ENCODE results near the gene PGF.

The PGF gene

GRCh38 chr14:74902941-74903705 is 52.3 kb downstream of the PGF start:
- no peak overlapping the region for H2AFZ ChIP-seq (ENCODE audit: low read length)
- peak overlapping the region; percentile 27 for H3K9ac ChIP-seq (ENCODE audit: low read depth, low read length, poor library complexity)
- H3K36me3 ChIP-seq (replicated peaks in 1 of 2; ENCODE audit: control insufficient read depth in 2 of 2, insufficient read depth in 2 of 2, low read length in 2 of 2): peaks cover 48 to 85% of the 10 kb centered on the region in 2 donors
- H2BK5ac ChIP-seq (ENCODE audit: low read length): no peak overlapping the region
- H3K4me2 ChIP-seq (ENCODE audit: insufficient read depth, low read length, poor library complexity, severe bottlenecking): no peak overlapping the region
- no peak overlapping the region for H3K18ac ChIP-seq (ENCODE audit: low read length)
- H3K9me3 ChIP-seq (replicated peaks in 1 of 2; ENCODE audit: control insufficient read depth in 2 of 2, insufficient read depth in 1 of 2, low read depth in 1 of 2, low read length in 2 of 2): no peaks in the 10 kb centered on the region
- no CpG with 5 or more reads among the region's 10 CpGs for WGBS, 2 donors (ENCODE audit: extremely low coverage in 2 of 2, insufficient read length in 2 of 2, insufficient replicate concordance in 1 of 2)
- H3K27ac ChIP-seq (replicated peaks; ENCODE audit: low read length): peak overlapping the region; percentile 15
- H3K27me3 ChIP-seq (ENCODE audit: control insufficient read depth in 3 of 3, insufficient read depth in 3 of 3, low read depth in 1 of 3, low read length in 3 of 3): no peaks in the 10 kb centered on the region
- DNase-seq (ENCODE audit: low spot score): no peak
- peak overlapping the region in 1 of 2 donors; percentile 22 for H3K4me3 ChIP-seq (ENCODE audit: low read length in 2 of 2)
- no peak overlapping the region for H3K4ac ChIP-seq (ENCODE audit: low read length)
- H3K23ac ChIP-seq (ENCODE audit: low read depth, low read length, poor library complexity): no peak overlapping the region
- no peak overlapping the region for H4K91ac ChIP-seq (ENCODE audit: low read depth, low read length, poor library complexity)
- H2AK5ac ChIP-seq (ENCODE audit: low read depth, low read length): no peak overlapping the region
- H4K8ac ChIP-seq (ENCODE audit: low read depth, low read length): no peak overlapping the region
- H3K4me1 ChIP-seq (ENCODE audit: control insufficient read depth in 2 of 2, insufficient read depth in 1 of 2, low read depth in 1 of 2, low read length in 2 of 2): peaks cover 3 to 4% of the 10 kb centered on the region in 2 donors
- no peak overlapping the region for H3K14ac ChIP-seq (ENCODE audit: low read length)
- no peaks in the 10 kb centered on the region for H3K79me1 ChIP-seq (ENCODE audit: low read depth, low read length)
- no peak overlapping the region for H2BK12ac ChIP-seq (ENCODE audit: low read length)
- no peak overlapping the region for H2BK120ac ChIP-seq (ENCODE audit: low read depth, low read length)
- no peak overlapping the region for H2BK15ac ChIP-seq (ENCODE audit: low read length)

- H3K23ac ChIP-seq (ENCODE audit: low read depth, low read length, poor library complexity): no peak overlapping the region
- no peak overlapping the region for H3K14ac ChIP-seq (ENCODE audit: low read length)
- H2BK15ac ChIP-seq (ENCODE audit: low read length): no peak overlapping the region
- H3K4me1 ChIP-seq (ENCODE audit: control insufficient read depth in 2 of 2, insufficient read depth in 1 of 2, low read depth in 1 of 2, low read length in 2 of 2): peaks cover 3 to 4% of the 10 kb centered on the region in 2 donors
- H3K36me3 ChIP-seq (replicated peaks in 1 of 2; ENCODE audit: control insufficient read depth in 2 of 2, insufficient read depth in 2 of 2, low read length in 2 of 2): peaks cover 67 to 98% of the 10 kb centered on the region in 2 donors
- no peak overlapping the region for H4K8ac ChIP-seq (ENCODE audit: low read depth, low read length)
- H3K9ac ChIP-seq (ENCODE audit: low read depth, low read length, poor library complexity): no peak overlapping the region
- H2AK5ac ChIP-seq (ENCODE audit: low read depth, low read length): no peak overlapping the region
- no peak overlapping the region for H3K4me3 ChIP-seq (ENCODE audit: low read length in 2 of 2)
- H2AFZ ChIP-seq (ENCODE audit: low read length): no peak overlapping the region
- H4K91ac ChIP-seq (ENCODE audit: low read depth, low read length, poor library complexity): no peak overlapping the region
- no peak overlapping the region for H2BK120ac ChIP-seq (ENCODE audit: low read depth, low read length)
- H3K27ac ChIP-seq (replicated peaks; ENCODE audit: low read length): no peak overlapping the region
- no peak overlapping the region for H2BK5ac ChIP-seq (ENCODE audit: low read length)
- no peaks in the 10 kb centered on the region for H3K27me3 ChIP-seq (ENCODE audit: control insufficient read depth in 3 of 3, insufficient read depth in 3 of 3, low read depth in 1 of 3, low read length in 3 of 3)
- H3K79me1 ChIP-seq (ENCODE audit: low read depth, low read length): no peaks in the 10 kb centered on the region
- no peak for DNase-seq (ENCODE audit: low spot score)
- H3K9me3 ChIP-seq (replicated peaks in 1 of 2; ENCODE audit: control insufficient read depth in 2 of 2, insufficient read depth in 1 of 2, low read depth in 1 of 2, low read length in 2 of 2): no peaks in the 10 kb centered on the region
- no CpG with 5 or more reads among the region's 5 CpGs for WGBS, 2 donors (ENCODE audit: extremely low coverage in 2 of 2, insufficient read length in 2 of 2, insufficient replicate concordance in 1 of 2)
- H2BK12ac ChIP-seq (ENCODE audit: low read length): no peak overlapping the region
- H3K18ac ChIP-seq (ENCODE audit: low read length): no peak overlapping the region
- no peak overlapping the region for H3K4me2 ChIP-seq (ENCODE audit: insufficient read depth, low read length, poor library complexity, severe bottlenecking)
- no peak overlapping the region for H3K4ac ChIP-seq (ENCODE audit: low read length)
Measured at GRCh38 chr14:74898694-74899093, 56.7 kb downstream of the PGF start.

GRCh38 chr14:74898083-74898482 is 57.3 kb downstream of the PGF start:
- H3K27me3 ChIP-seq (ENCODE audit: control insufficient read depth in 3 of 3, insufficient read depth in 3 of 3, low read depth in 1 of 3, low read length in 3 of 3): no peaks in the 10 kb centered on the region
- no peak overlapping the region for H3K18ac ChIP-seq (ENCODE audit: low read length)
- no peak overlapping the region for H4K91ac ChIP-seq (ENCODE audit: low read depth, low read length, poor library complexity)
- H3K4me2 ChIP-seq (ENCODE audit: insufficient read depth, low read length, poor library complexity, severe bottlenecking): no peak overlapping the region
- no peak overlapping the region for H3K4me3 ChIP-seq (ENCODE audit: low read length in 2 of 2)
- H2BK5ac ChIP-seq (ENCODE audit: low read length): no peak overlapping the region
- H2BK120ac ChIP-seq (ENCODE audit: low read depth, low read length): no peak overlapping the region
- H3K36me3 ChIP-seq (replicated peaks in 1 of 2; ENCODE audit: control insufficient read depth in 2 of 2, insufficient read depth in 2 of 2, low read length in 2 of 2): peaks cover 70 to 99% of the 10 kb centered on the region in 2 donors
- no peak overlapping the region for H2BK12ac ChIP-seq (ENCODE audit: low read length)
- peaks cover under 1 to 2% of the 10 kb centered on the region in 2 donors for H3K4me1 ChIP-seq (ENCODE audit: control insufficient read depth in 2 of 2, insufficient read depth in 1 of 2, low read depth in 1 of 2, low read length in 2 of 2)
- H2AFZ ChIP-seq (ENCODE audit: low read length): no peak overlapping the region
- no peaks in the 10 kb centered on the region for H3K79me1 ChIP-seq (ENCODE audit: low read depth, low read length)
- no peak overlapping the region for H2BK15ac ChIP-seq (ENCODE audit: low read length)
- no peak overlapping the region for H3K23ac ChIP-seq (ENCODE audit: low read depth, low read length, poor library complexity)
- no peak overlapping the region for H2AK5ac ChIP-seq (ENCODE audit: low read depth, low read length)
- H3K4ac ChIP-seq (ENCODE audit: low read length): no peak overlapping the region
- no CpG with 5 or more reads among the region's 2 CpGs for WGBS, 2 donors (ENCODE audit: extremely low coverage in 2 of 2, insufficient read length in 2 of 2, insufficient replicate concordance in 1 of 2)
- no peak overlapping the region for H4K8ac ChIP-seq (ENCODE audit: low read depth, low read length)
- H3K14ac ChIP-seq (ENCODE audit: low read length): no peak overlapping the region
- no peak for DNase-seq (ENCODE audit: low spot score)
- no peaks in the 10 kb centered on the region for H3K9me3 ChIP-seq (replicated peaks in 1 of 2; ENCODE audit: control insufficient read depth in 2 of 2, insufficient read depth in 1 of 2, low read depth in 1 of 2, low read length in 2 of 2)
- no peak overlapping the region for H3K27ac ChIP-seq (replicated peaks; ENCODE audit: low read length)
- H3K9ac ChIP-seq (ENCODE audit: low read depth, low read length, poor library complexity): no peak overlapping the region

- no peaks in the 10 kb centered on the region for H3K27me3 ChIP-seq (ENCODE audit: control insufficient read depth in 3 of 3, insufficient read depth in 3 of 3, low read depth in 1 of 3, low read length in 3 of 3)
- peaks cover 70 to 99% of the 10 kb centered on the region in 2 donors for H3K36me3 ChIP-seq (replicated peaks in 1 of 2; ENCODE audit: control insufficient read depth in 2 of 2, insufficient read depth in 2 of 2, low read length in 2 of 2)
- H3K4ac ChIP-seq (ENCODE audit: low read length): no peak overlapping the region
- H4K8ac ChIP-seq (ENCODE audit: low read depth, low read length): no peak overlapping the region
- no peak overlapping the region for H3K23ac ChIP-seq (ENCODE audit: low read depth, low read length, poor library complexity)
- H2AK5ac ChIP-seq (ENCODE audit: low read depth, low read length): no peak overlapping the region
- no peak overlapping the region for H3K14ac ChIP-seq (ENCODE audit: low read length)
- no peak overlapping the region for H2BK120ac ChIP-seq (ENCODE audit: low read depth, low read length)
- H3K4me2 ChIP-seq (ENCODE audit: insufficient read depth, low read length, poor library complexity, severe bottlenecking): no peak overlapping the region
- no peaks in the 10 kb centered on the region for H3K9me3 ChIP-seq (replicated peaks in 1 of 2; ENCODE audit: control insufficient read depth in 2 of 2, insufficient read depth in 1 of 2, low read depth in 1 of 2, low read length in 2 of 2)
- no peak overlapping the region for H2BK15ac ChIP-seq (ENCODE audit: low read length)
- H3K4me1 ChIP-seq (ENCODE audit: control insufficient read depth in 2 of 2, insufficient read depth in 1 of 2, low read depth in 1 of 2, low read length in 2 of 2): no peaks in the 10 kb centered on the region
- no peak overlapping the region for H3K27ac ChIP-seq (replicated peaks; ENCODE audit: low read length)
- no peak overlapping the region for H2BK12ac ChIP-seq (ENCODE audit: low read length)
- no peak overlapping the region for H3K9ac ChIP-seq (ENCODE audit: low read depth, low read length, poor library complexity)
- no peak overlapping the region for H3K4me3 ChIP-seq (ENCODE audit: low read length in 2 of 2)
- no peaks in the 10 kb centered on the region for H3K79me1 ChIP-seq (ENCODE audit: low read depth, low read length)
- H3K18ac ChIP-seq (ENCODE audit: low read length): no peak overlapping the region
- no CpG with 5 or more reads among the region's 4 CpGs for WGBS, 2 donors (ENCODE audit: extremely low coverage in 2 of 2, insufficient read length in 2 of 2, insufficient replicate concordance in 1 of 2)
- H2AFZ ChIP-seq (ENCODE audit: low read length): no peak overlapping the region
- DNase-seq (ENCODE audit: low spot score): no peak
- H4K91ac ChIP-seq (ENCODE audit: low read depth, low read length, poor library complexity): no peak overlapping the region
- H2BK5ac ChIP-seq (ENCODE audit: low read length): no peak overlapping the region
Measured at GRCh38 chr14:74897642-74898041, 57.8 kb downstream of the PGF start.
